HEK293 (cell line): Measurements from ENCODE around the gene GREB1L.
"Not testable (repeated sequence)": the region's sequence is repeated elsewhere in the genome, so short reads cannot be mapped to it uniquely, and the experiment has no call there.

ENCODE experiments used
- CTCF ChIA-PET: fragments of 350-600 bp; formaldehyde crosslinking; extraction: SDS; loops from one replicate; lab custom pipeline; 2021; ENCODE audit warnings: antibody characterized with exemption; lab: Yijun Ruan, JAX
- POLR2A ChIA-PET: fragments of 300-600 bp; formaldehyde crosslinking; extraction: SDS; loops from one replicate; lab custom pipeline; 2020; ENCODE audit warnings: antibody characterized with exemption, inconsistent platforms; lab: Yijun Ruan, JAX
- H3K27ac ChIP-seq: fragments of 200-500 bp; sonication (Bioruptor generic); 2 replicates; pipeline ENCODE4 v1.5.1; 2014; ENCODE audit warnings: low read depth, low read length, control low read depth, inconsistent platforms; ENCODE audit errors: extremely low read depth
- H3K36me3 ChIP-seq, 2 experiments: fragments of 200-500 bp in 1 of 2; sonication (Bioruptor generic) in 1 of 2; 1 replicate in 1 of 2; 2 replicates in 1 of 2; pipeline ENCODE4 v1.5.1; 2014 to 2017; ENCODE audit warnings: inconsistent platforms in 2 of 2, low read length in 2 of 2; ENCODE audit not compliant: control insufficient read depth in 2 of 2, insufficient read depth in 1 of 2
- H3K4me1 ChIP-seq: fragments of 200-500 bp; sonication (Bioruptor generic); 2 replicates; pipeline ENCODE4 v1.5.1; 2014; ENCODE audit warnings: mild to moderate bottlenecking, low read length, inconsistent platforms; ENCODE audit not compliant: control insufficient read depth, insufficient read depth
- H3K4me3 ChIP-seq: 2 replicates; pipeline ENCODE4 v1.5.1; 2011; ENCODE audit warnings: low read depth, mild to moderate bottlenecking, control low read depth, low read length, moderate library complexity
- H3K9me3 ChIP-seq: fragments of 200-500 bp; sonication (Bioruptor generic); 2 replicates; pipeline ENCODE4 v1.5.1; 2014; ENCODE audit warnings: low read depth, low read length, inconsistent platforms; ENCODE audit not compliant: control insufficient read depth, insufficient read depth
- GLI2 ChIP-seq: fragments of 450-650 bp; formaldehyde crosslinking; IDR thresholded peaks from 2 replicates; pipeline ENCODE4; 2017; ENCODE audit warnings: missing biosample characterization, missing genetic modification characterization, low read depth, borderline replicate concordance
- ZBTB8A ChIP-seq: fragments of 450-650 bp; formaldehyde crosslinking; IDR thresholded peaks from 2 replicates; pipeline ENCODE4 v1.5.1; 2016; ENCODE audit warnings: missing biosample characterization, missing genetic modification characterization
- ZFP37 ChIP-seq: fragments of 450-650 bp; formaldehyde crosslinking; IDR thresholded peaks from 2 replicates; pipeline ENCODE4 v1.5.1; 2016; ENCODE audit warnings: missing biosample characterization, missing genetic modification characterization
- ZNF140 ChIP-seq: fragments of 450-650 bp; formaldehyde crosslinking; IDR thresholded peaks from 2 replicates; pipeline ENCODE4 v1.5.1; 2016; ENCODE audit warnings: missing biosample characterization, missing genetic modification characterization
- ZNF19 ChIP-seq: fragments of 450-650 bp; formaldehyde crosslinking; IDR thresholded peaks from 2 replicates; pipeline ENCODE4; 2016; ENCODE audit warnings: missing biosample characterization, missing genetic modification characterization, low read depth
- ZNF266 ChIP-seq: fragments of 450-650 bp; formaldehyde crosslinking; IDR thresholded peaks from 2 replicates; pipeline ENCODE4 v1.5.1; 2016; ENCODE audit warnings: missing biosample characterization, missing genetic modification characterization, low read depth
- ZNF394 ChIP-seq: fragments of 450-650 bp; formaldehyde crosslinking; IDR thresholded peaks from 2 replicates; pipeline ENCODE4 v1.5.1; 2016; ENCODE audit warnings: missing biosample characterization, missing genetic modification characterization, mild to moderate bottlenecking, moderate library complexity, borderline replicate concordance
- ZNF404 ChIP-seq: fragments of 450-650 bp; formaldehyde crosslinking; IDR thresholded peaks from 2 replicates; pipeline ENCODE4 v1.5.1; 2017; ENCODE audit warnings: missing biosample characterization, missing genetic modification characterization
- ZNF426 ChIP-seq: fragments of 450-650 bp; formaldehyde crosslinking; IDR thresholded peaks from 2 replicates; pipeline ENCODE4 v1.5.1; 2017; ENCODE audit warnings: missing biosample characterization, missing genetic modification characterization, mild to moderate bottlenecking, inconsistent platforms, moderate library complexity
- ZNF510 ChIP-seq: fragments of 450-650 bp; formaldehyde crosslinking; IDR thresholded peaks from 2 replicates; pipeline ENCODE4 v1.5.1; 2018; ENCODE audit warnings: mild to moderate bottlenecking, missing genetic modification characterization, missing biosample characterization; ENCODE audit not compliant: insufficient replicate concordance
- ZNF514 ChIP-seq: fragments of 450-650 bp; formaldehyde crosslinking; IDR thresholded peaks from 2 replicates; pipeline ENCODE4 v1.5.1; 2016; ENCODE audit warnings: missing biosample characterization, missing genetic modification characterization
- ZNF529 ChIP-seq: fragments of 450-650 bp; formaldehyde crosslinking; IDR thresholded peaks from 2 replicates; pipeline ENCODE4 v1.5.1; 2017; ENCODE audit warnings: missing genetic modification characterization, missing biosample characterization; ENCODE audit not compliant: insufficient replicate concordance
- ZNF555 ChIP-seq: fragments of 450-650 bp; formaldehyde crosslinking; conservative IDR thresholded peaks from 2 replicates; pipeline ENCODE4 v1.5.1; 2017; ENCODE audit warnings: missing biosample characterization, mild to moderate bottlenecking, missing genetic modification characterization, inconsistent platforms
- ZNF558 ChIP-seq: fragments of 450-650 bp; formaldehyde crosslinking; IDR thresholded peaks from 2 replicates; pipeline ENCODE4 v1.5.1; 2016; ENCODE audit warnings: missing biosample characterization, missing genetic modification characterization
- ZNF560 ChIP-seq: fragments of 450-650 bp; formaldehyde crosslinking; IDR thresholded peaks from 2 replicates; pipeline ENCODE4 v1.5.1; 2017; ENCODE audit warnings: missing biosample characterization, missing genetic modification characterization, borderline replicate concordance
- ZNF623 ChIP-seq: fragments of 450-650 bp; formaldehyde crosslinking; IDR thresholded peaks from 2 replicates; pipeline ENCODE4 v1.5.1; 2016; ENCODE audit warnings: missing biosample characterization, missing genetic modification characterization
- ZNF629 ChIP-seq: fragments of 450-650 bp; formaldehyde crosslinking; IDR thresholded peaks from 2 replicates; pipeline ENCODE4 v1.5.1; 2017; ENCODE audit warnings: missing biosample characterization, missing genetic modification characterization
- ZNF654 ChIP-seq: fragments of 450-650 bp; formaldehyde crosslinking; IDR thresholded peaks from 2 replicates; pipeline ENCODE4 v1.5.1; 2016; ENCODE audit warnings: low read depth, missing biosample characterization, missing genetic modification characterization
- ZNF664 ChIP-seq: fragments of 450-650 bp; formaldehyde crosslinking; IDR thresholded peaks from 2 replicates; pipeline ENCODE4 v1.5.1; 2016; ENCODE audit warnings: missing biosample characterization, missing genetic modification characterization
- ZXDB ChIP-seq: fragments of 450-650 bp; formaldehyde crosslinking; IDR thresholded peaks from 2 replicates; pipeline ENCODE4 v1.5.1; 2016; ENCODE audit warnings: missing biosample characterization, missing genetic modification characterization
- TF ChIP-seq, protein P1 (sequence below): fragments of 450-650 bp; formaldehyde crosslinking; conservative IDR thresholded peaks from 2 replicates; pipeline ENCODE4 v1.5.1; 2016; ENCODE audit warnings: low read depth, missing biosample characterization, missing genetic modification characterization
- TF ChIP-seq, protein P2 (sequence below): fragments of 450-650 bp; formaldehyde crosslinking; conservative IDR thresholded peaks from 2 replicates; pipeline ENCODE4 v1.5.1; 2016; ENCODE audit warnings: low read depth, missing biosample characterization, missing genetic modification characterization
- TF ChIP-seq, protein P3 (sequence below): fragments of 450-650 bp; formaldehyde crosslinking; IDR thresholded peaks from 2 replicates; pipeline ENCODE4 v1.5.1; 2016; ENCODE audit warnings: missing biosample characterization, missing genetic modification characterization
- TF ChIP-seq, protein P4 (sequence below): fragments of 450-650 bp; formaldehyde crosslinking; IDR thresholded peaks from 2 replicates; pipeline ENCODE4 v1.5.1; 2016; ENCODE audit warnings: missing biosample characterization, missing genetic modification characterization

Gene GREB1L

DNA sequence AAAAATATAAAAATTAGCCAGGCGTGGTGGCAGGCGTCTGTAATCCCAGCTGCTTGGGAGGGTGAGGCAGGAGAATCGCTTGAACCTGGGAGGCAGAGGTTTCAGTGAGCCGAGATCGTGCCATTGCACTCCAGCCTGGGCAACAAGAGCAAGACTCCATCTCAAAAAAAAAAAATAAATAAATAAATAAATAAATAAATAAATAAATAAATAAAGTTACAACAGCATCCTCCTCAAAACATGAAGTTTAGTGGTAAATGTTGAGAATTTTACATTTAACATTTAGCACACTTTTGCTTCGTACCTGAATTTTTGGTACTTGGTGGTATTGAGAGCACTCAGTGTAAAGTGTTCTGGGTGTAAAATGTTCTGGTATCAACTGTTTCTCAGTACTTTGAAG is 36.2 kb downstream of the GREB1L start:
- H3K4me1 ChIP-seq, CTCF ChIA-PET, H3K36me3 ChIP-seq, H3K9me3 ChIP-seq, H3K4me3 ChIP-seq, POLR2A ChIA-PET, H3K27ac ChIP-seq: not testable (repeated sequence)
- TF ChIP-seq ZNF664 (tag by site-specific recombination), result peak; percentile 57; the same call in 1 of the 2 replicates
- TF ChIP-seq ZXDB (tag by site-specific recombination), result peak; percentile 71
- peak; percentile 56 for TF ChIP-seq ZNF529 (tag by site-specific recombination)
- TF ChIP-seq ZNF623 (tag by site-specific recombination), result peak; percentile 77
- peak; percentile 90; the same call in 1 of the 2 replicates for TF ChIP-seq ZNF394 (tag by site-specific recombination)
- peak; percentile 69 for TF ChIP-seq ZNF555 (tag by site-specific recombination)
- TF ChIP-seq ZNF426 (tag by site-specific recombination), result peak; percentile 67
- peak; percentile 71; the same call in 1 of the 2 replicates for TF ChIP-seq ZNF140 (tag by site-specific recombination)
- peak; percentile 31; the same call in 1 of the 2 replicates for TF ChIP-seq ZNF654 (tag by site-specific recombination)
- TF ChIP-seq, protein P1, sequence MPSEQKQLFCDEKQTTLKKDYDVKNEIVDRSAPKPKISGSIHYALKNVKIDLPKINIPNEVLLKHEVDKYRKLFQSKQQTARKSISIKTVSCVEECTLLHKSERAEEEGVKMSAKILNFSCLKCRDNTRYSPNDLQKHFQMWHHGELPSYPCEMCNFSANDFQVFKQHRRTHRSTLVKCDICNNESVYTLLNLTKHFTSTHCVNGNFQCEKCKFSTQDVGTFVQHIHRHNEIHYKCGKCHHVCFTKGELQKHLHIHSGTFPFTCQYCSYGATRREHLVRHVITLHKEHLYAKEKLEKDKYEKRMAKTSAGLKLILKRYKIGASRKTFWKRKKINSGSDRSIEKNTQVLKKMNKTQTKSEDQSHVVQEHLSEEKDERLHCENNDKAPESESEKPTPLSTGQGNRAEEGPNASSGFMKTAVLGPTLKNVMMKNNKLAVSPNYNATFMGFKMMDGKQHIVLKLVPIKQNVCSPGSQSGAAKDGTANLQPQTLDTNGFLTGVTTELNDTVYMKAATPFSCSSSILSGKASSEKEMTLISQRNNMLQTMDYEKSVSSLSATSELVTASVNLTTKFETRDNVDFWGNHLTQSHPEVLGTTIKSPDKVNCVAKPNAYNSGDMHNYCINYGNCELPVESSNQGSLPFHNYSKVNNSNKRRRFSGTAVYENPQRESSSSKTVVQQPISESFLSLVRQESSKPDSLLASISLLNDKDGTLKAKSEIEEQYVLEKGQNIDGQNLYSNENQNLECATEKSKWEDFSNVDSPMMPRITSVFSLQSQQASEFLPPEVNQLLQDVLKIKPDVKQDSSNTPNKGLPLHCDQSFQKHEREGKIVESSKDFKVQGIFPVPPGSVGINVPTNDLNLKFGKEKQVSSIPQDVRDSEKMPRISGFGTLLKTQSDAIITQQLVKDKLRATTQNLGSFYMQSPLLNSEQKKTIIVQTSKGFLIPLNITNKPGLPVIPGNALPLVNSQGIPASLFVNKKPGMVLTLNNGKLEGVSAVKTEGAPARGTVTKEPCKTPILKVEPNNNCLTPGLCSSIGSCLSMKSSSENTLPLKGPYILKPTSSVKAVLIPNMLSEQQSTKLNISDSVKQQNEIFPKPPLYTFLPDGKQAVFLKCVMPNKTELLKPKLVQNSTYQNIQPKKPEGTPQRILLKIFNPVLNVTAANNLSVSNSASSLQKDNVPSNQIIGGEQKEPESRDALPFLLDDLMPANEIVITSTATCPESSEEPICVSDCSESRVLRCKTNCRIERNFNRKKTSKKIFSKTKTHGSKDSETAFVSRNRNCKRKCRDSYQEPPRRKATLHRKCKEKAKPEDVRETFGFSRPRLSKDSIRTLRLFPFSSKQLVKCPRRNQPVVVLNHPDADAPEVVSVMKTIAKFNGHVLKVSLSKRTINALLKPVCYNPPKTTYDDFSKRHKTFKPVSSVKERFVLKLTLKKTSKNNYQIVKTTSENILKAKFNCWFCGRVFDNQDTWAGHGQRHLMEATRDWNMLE (tag by site-specific recombination), result peak; percentile 87
- TF ChIP-seq ZNF510 (tag by site-specific recombination), result peak; percentile 67
- TF ChIP-seq, protein P2, sequence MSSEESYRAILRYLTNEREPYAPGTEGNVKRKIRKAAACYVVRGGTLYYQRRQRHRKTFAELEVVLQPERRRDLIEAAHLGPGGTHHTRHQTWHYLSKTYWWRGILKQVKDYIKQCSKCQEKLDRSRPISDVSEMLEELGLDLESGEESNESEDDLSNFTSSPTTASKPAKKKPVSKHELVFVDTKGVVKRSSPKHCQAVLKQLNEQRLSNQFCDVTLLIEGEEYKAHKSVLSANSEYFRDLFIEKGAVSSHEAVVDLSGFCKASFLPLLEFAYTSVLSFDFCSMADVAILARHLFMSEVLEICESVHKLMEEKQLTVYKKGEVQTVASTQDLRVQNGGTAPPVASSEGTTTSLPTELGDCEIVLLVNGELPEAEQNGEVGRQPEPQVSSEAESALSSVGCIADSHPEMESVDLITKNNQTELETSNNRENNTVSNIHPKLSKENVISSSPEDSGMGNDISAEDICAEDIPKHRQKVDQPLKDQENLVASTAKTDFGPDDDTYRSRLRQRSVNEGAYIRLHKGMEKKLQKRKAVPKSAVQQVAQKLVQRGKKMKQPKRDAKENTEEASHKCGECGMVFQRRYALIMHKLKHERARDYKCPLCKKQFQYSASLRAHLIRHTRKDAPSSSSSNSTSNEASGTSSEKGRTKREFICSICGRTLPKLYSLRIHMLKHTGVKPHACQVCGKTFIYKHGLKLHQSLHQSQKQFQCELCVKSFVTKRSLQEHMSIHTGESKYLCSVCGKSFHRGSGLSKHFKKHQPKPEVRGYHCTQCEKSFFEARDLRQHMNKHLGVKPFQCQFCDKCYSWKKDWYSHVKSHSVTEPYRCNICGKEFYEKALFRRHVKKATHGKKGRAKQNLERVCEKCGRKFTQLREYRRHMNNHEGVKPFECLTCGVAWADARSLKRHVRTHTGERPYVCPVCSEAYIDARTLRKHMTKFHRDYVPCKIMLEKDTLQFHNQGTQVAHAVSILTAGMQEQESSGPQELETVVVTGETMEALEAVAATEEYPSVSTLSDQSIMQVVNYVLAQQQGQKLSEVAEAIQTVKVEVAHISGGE (tag by site-specific recombination), result peak; percentile 85
- TF ChIP-seq ZBTB8A (tag by site-specific recombination), result peak; percentile 64
- TF ChIP-seq, protein P3, sequence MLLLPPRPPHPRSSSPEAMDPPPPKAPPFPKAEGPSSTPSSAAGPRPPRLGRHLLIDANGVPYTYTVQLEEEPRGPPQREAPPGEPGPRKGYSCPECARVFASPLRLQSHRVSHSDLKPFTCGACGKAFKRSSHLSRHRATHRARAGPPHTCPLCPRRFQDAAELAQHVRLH (tag by site-specific recombination), result 0 out of 2 replicates have a peak, but pooled peaks have one; percentile 25
- peak; percentile 38; the same call in 1 of the 2 replicates for TF ChIP-seq ZFP37 (tag by site-specific recombination)
- 0 out of 2 replicates have a peak, but pooled peaks have one; percentile 77 for TF ChIP-seq ZNF19 (tag by site-specific recombination)
- TF ChIP-seq, protein P4, sequence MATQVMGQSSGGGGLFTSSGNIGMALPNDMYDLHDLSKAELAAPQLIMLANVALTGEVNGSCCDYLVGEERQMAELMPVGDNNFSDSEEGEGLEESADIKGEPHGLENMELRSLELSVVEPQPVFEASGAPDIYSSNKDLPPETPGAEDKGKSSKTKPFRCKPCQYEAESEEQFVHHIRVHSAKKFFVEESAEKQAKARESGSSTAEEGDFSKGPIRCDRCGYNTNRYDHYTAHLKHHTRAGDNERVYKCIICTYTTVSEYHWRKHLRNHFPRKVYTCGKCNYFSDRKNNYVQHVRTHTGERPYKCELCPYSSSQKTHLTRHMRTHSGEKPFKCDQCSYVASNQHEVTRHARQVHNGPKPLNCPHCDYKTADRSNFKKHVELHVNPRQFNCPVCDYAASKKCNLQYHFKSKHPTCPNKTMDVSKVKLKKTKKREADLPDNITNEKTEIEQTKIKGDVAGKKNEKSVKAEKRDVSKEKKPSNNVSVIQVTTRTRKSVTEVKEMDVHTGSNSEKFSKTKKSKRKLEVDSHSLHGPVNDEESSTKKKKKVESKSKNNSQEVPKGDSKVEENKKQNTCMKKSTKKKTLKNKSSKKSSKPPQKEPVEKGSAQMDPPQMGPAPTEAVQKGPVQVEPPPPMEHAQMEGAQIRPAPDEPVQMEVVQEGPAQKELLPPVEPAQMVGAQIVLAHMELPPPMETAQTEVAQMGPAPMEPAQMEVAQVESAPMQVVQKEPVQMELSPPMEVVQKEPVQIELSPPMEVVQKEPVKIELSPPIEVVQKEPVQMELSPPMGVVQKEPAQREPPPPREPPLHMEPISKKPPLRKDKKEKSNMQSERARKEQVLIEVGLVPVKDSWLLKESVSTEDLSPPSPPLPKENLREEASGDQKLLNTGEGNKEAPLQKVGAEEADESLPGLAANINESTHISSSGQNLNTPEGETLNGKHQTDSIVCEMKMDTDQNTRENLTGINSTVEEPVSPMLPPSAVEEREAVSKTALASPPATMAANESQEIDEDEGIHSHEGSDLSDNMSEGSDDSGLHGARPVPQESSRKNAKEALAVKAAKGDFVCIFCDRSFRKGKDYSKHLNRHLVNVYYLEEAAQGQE (tag by site-specific recombination), result peak; percentile 51
- peak; percentile 87 for TF ChIP-seq ZNF404 (tag by site-specific recombination)
- peak; percentile 10; the same call in 1 of the 2 replicates for TF ChIP-seq GLI2 (tag by site-specific recombination)
- peak; percentile 72; the same call in 1 of the 2 replicates for TF ChIP-seq ZNF266
- TF ChIP-seq ZNF558 (tag by site-specific recombination), result 0 out of 2 replicates have a peak, but pooled peaks have one; percentile 68
- peak; percentile 34; the same call in 1 of the 2 replicates for TF ChIP-seq ZNF629 (tag by site-specific recombination)
- TF ChIP-seq ZNF560 (tag by site-specific recombination), result peak; percentile 81; the same call in 1 of the 2 replicates
- 0 out of 2 replicates have a peak, but pooled peaks have one; percentile 37 for TF ChIP-seq ZNF514
